VCaP (cell line): ENCODE measurements around the gene MS4A2.
"Not testable (repeated sequence)": the region's sequence is repeated elsewhere in the genome, so short reads cannot be mapped to it uniquely, and the experiment has no call there.

ENCODE experiments used
- H3K27ac ChIP-seq: fragments of 450-650 bp; 2 replicates; pipeline ENCODE4 v1.5.1; 2017
- TF ChIP-seq, protein P1 (sequence below): fragments of 450-650 bp; conservative IDR thresholded peaks from 2 replicates; pipeline ENCODE4 v1.5.1; 2017; ENCODE audit warnings: mild to moderate bottlenecking, moderate library complexity

The MS4A2 gene

DNA sequence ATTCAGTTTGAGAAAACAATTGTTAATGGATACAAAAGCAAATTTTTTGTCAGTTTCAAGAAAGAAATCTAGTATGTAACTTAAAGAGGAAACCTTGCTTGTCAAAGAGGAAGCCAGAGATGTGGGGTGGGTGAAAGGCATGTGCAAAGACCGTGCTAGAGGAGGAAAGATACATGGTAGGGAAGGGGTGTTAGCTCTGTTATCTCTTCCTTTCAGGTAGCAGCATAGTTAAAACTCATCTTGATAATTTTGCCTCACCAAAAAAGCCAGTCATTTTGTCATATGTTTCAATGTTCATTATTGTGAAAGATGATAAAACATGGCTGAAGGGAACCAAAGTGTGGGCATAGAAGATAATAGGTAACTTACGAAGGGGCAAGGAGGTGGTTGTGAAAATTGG, 2.6 kb upstream of the MS4A2 start:
- no peak overlapping the region for H3K27ac ChIP-seq
- TF ChIP-seq, protein P1, sequence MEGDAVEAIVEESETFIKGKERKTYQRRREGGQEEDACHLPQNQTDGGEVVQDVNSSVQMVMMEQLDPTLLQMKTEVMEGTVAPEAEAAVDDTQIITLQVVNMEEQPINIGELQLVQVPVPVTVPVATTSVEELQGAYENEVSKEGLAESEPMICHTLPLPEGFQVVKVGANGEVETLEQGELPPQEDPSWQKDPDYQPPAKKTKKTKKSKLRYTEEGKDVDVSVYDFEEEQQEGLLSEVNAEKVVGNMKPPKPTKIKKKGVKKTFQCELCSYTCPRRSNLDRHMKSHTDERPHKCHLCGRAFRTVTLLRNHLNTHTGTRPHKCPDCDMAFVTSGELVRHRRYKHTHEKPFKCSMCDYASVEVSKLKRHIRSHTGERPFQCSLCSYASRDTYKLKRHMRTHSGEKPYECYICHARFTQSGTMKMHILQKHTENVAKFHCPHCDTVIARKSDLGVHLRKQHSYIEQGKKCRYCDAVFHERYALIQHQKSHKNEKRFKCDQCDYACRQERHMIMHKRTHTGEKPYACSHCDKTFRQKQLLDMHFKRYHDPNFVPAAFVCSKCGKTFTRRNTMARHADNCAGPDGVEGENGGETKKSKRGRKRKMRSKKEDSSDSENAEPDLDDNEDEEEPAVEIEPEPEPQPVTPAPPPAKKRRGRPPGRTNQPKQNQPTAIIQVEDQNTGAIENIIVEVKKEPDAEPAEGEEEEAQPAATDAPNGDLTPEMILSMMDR: no peak

DNA sequence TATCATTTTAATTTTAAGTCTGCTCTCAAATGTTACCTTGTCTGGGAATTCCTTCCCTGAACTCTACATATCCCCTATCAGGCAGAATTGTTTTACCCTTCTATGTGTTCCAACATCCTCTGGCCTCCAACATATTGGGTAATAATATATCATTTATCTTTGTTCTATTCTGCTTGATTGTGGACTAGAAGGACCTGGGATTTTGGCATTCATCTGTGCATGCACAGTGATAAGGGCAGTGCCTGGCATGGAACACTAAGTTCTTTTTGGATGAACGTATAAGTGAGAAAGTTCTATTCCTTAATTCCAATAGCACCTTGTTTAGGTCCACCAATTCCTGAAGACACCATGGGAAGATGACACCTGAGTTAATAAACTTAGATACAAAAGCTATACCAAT, 1.2 kb upstream of the MS4A2 start:
- H3K27ac ChIP-seq: no peak overlapping the region
- TF ChIP-seq, protein P1: no peak

DNA sequence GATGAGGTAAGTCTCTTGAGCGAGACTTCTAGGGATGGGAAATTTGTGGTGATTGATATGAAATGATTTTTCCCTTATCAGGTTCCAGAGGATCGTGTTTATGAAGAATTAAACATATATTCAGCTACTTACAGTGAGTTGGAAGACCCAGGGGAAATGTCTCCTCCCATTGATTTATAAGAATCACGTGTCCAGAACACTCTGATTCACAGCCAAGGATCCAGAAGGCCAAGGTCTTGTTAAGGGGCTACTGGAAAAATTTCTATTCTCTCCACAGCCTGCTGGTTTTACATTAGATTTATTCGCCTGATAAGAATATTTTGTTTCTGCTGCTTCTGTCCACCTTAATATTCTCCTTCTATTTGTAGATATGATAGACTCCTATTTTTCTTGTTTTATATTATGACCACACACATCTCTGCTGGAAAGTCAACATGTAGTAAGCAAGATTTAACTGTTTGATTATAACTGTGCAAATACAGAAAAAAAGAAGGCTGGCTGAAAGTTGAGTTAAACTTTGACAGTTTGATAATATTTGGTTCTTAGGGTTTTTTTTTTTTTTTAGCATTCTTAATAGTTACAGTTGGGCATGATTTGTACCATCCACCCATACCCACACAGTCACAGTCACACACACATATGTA, 7.1 kb downstream of the MS4A2 start:
- TF ChIP-seq, protein P1: no peak
- H3K27ac ChIP-seq: peak overlapping the region; percentile 59

DNA sequence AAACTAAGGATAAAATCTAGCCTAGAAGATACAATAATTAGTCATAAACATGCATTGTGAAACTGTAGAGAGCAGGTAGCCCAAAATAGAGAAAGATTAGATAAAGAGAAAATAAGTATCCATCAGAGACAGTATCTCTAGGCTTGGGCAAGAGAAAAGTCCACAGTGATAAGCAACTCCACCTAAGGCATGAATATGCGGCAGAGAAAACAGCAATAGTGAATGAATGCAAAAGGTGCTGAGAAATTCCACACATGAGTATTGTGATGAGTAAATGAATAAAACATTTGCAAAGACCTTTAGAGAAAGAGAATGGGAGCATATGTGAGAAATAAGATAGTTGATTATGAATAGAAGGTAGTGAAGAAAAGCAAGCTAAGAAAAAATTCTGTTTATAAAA, 8.7 kb downstream of the MS4A2 start:
- H3K27ac ChIP-seq: no peak overlapping the region
- TF ChIP-seq, protein P1: no peak

DNA sequence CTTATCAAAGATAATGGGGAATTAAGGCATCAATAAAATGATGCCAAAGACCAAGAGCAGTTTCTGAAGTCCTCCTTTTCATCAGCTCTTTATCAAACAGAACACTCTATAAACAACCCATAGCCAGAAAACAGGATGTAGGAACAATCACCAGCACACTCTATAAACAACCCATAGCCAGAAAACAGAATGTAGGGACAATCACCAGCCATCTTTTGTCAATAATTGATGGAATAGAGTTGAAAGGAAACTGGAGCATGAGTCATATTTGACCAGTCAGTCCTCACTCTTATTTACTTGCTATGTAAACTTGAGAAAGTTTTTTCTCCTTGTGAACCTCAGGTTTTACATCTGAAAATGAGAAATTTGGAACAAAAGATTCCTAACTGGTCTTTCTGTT, 10.0 kb downstream of the MS4A2 start:
- peak overlapping the region; percentile 34 for H3K27ac ChIP-seq
- TF ChIP-seq, protein P1: no peak

DNA sequence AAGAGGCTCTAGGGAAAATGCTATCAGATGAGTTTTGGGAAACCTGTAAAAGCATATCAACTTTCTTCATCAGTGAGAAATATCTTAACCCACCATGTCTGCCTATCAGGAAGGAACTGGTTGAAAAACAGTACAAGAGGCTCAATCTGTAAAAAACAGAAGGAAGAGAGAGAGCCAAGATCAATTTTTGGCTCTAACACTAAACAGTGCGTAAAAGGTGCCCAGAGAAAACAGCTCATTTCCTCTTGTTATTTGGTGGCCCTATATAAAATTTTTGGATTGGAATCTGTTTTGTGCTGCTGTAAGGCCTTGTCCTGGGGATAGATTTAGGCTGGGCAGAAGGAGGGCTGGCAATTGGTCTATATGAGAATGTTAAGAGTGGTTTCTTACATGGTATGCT, 12.1 kb downstream of the MS4A2 start:
- H3K27ac ChIP-seq: no peak overlapping the region
- TF ChIP-seq, protein P1: no peak

DNA sequence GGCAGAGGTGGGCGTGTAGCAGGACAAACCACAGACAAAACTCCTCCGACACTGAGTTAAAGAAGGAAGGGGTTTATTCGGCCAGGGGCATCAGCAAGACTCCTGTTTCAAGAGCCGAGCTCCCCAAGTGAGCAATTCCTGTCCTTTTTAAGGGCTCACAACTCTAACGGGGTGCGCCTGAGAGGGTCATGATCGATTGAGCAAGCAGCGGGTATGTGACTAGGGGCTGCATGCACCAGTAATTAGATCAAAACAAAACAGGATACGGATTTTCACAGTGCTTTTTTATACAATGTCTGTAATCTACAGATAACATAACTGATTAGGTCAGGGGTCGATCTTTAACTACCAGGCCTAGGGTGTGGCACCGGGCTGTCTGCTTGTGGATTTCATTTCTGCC, 12.9 kb downstream of the MS4A2 start:
- H3K27ac ChIP-seq: not testable (repeated sequence)

DNA sequence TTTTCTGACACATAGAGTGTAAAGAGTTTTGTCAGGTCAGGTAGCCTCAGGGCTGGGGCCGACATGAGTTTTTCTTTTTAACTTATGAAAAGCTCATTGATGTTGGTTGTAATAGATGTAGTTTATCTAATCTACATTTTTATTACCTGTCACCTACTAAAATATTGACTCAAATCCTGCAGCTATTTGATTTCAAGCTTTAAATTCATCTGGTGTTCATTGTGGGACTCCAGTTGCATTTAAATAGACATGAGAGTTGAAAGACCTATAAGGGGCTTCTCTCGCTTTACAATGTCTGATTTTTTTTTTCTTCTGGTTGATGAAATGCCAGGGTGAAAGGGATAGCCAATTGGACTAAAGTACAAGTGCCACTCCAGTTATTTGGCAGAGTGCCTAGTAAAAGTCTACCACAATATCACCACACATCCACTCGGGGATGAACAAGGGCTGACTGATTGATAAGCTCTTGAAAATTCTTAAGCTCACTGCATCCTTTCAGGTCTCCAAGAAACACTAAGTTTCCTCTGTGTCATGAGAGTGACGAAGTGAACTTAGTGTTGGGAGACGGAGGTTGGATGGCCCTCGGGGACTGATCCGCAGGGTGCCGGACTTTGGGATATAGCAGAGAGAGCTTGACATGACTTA, 16.1 kb downstream of the MS4A2 start:
- H3K27ac ChIP-seq: not testable (repeated sequence)

DNA sequence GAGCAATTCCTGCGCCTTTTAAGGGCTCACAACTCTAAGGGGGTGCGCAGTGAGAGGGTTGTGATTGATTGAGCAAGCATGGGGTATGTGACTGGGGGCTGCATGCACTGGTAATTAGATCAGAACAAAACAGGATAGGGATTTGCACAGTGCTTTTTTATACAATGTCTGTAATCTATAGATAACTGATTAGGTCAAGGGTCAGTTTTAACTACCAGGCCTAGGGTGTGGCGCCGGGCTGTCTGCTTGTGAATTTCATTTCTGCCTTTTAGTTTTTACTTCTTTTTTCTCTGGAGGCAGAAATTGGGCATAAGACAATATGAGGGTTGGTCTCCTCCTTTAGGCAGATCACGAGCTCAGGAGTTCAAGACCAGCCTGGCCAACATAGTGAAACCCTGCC, 20.2 kb downstream of the MS4A2 start:
- not testable (repeated sequence) for H3K27ac ChIP-seq
